Left ventricle myocardium inferior (tissue), 1 donor: Measurements from ENCODE around the gene RRP7A. TPM values are rescaled to one million over a fixed set of nuclear protein-coding genes. Genes with fewer than 3 reads are reported as not detected.
"Not testable (repeated sequence)": the region's sequence is repeated elsewhere in the genome, so short reads cannot be mapped to it uniquely, and the experiment has no call there.

ENCODE experiments used
- DNase-seq: peaks from one replicate; pipeline ENCODE4 v3.0.0-alpha.2; 2020
- H3K27ac ChIP-seq: fragments of 200-600 bp; replicated peaks from 2 replicates; pipeline ENCODE4 v1.8.0; 2021
- H3K27me3 ChIP-seq: fragments of 200-600 bp; 2 replicates; pipeline ENCODE4 v1.8.0; 2021; ENCODE audit warnings: low read depth
- H3K36me3 ChIP-seq: fragments of 200-600 bp; 2 replicates; pipeline ENCODE4 v1.8.0; 2021
- H3K4me1 ChIP-seq: fragments of 200-600 bp; 2 replicates; pipeline ENCODE4 v1.8.0; 2021
- H3K4me3 ChIP-seq: fragments of 200-600 bp; 2 replicates; pipeline ENCODE4 v1.8.0; 2021; ENCODE audit warnings: mild to moderate bottlenecking, moderate library complexity
- H3K9me3 ChIP-seq: fragments of 200-600 bp; replicated peaks from 2 replicates; pipeline ENCODE4 v1.8.0; 2021
- intact Hi-C: fragments of 100-400 bp; cut with micrococcal nuclease; formaldehyde crosslinking; loops from one replicate; pipeline ENCODE4 v1.11.0; 2022
- total RNA-seq: library from RNA; stranded (reverse); fragmentation: NEBNext Ultra II Directional; extraction: Animal tissue kit (Norgen Biotek cat#: 25700); gene quantifications from one replicate; pipeline ENCODE4 v1.2.1, GENCODE V29; 2021
- TF ChIP-seq, protein P1 (sequence below): fragments of 200-600 bp; IDR thresholded peaks from 2 replicates; pipeline ENCODE4 v1.8.0; 2021; ENCODE audit warnings: antibody characterized with exemption, mild to moderate bottlenecking, borderline replicate concordance
- donor health status: DM: no; HTN: yes; CAD: no; lungs with severe emphysema.

RRP7A gene
- total RNA-seq, 1 donor from 2014 or later: 15.8 TPM

DNA sequence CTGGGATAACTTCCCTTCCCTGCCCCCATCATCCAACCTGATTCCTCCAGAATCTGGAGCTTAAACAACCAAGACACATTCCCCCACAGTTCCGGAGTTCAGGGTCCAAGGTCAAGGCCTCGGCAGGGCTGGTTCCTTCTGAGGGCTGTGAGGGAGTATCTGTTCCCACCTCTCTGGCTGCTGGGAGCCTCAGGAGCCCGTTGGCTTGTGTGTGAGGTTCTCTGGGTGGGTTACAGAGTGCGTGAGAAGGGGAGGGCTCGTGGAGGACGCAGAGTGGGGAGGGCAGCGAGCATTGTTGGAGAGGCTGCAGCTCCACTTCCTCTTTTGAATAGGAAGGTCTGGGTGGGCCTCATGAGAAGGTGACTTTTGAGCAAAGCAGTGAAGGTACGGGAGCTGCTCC lies 42.7 kb upstream of the RRP7A start:
- no peak for DNase-seq
- peaks cover 13% of the 10 kb centered on the region for H3K36me3 ChIP-seq
- H3K4me3 ChIP-seq: no peak overlapping the region
- H3K27ac ChIP-seq: peak overlapping the region; percentile 21
- H3K27me3 ChIP-seq: no peaks in the 10 kb centered on the region
- TF ChIP-seq, protein P1, sequence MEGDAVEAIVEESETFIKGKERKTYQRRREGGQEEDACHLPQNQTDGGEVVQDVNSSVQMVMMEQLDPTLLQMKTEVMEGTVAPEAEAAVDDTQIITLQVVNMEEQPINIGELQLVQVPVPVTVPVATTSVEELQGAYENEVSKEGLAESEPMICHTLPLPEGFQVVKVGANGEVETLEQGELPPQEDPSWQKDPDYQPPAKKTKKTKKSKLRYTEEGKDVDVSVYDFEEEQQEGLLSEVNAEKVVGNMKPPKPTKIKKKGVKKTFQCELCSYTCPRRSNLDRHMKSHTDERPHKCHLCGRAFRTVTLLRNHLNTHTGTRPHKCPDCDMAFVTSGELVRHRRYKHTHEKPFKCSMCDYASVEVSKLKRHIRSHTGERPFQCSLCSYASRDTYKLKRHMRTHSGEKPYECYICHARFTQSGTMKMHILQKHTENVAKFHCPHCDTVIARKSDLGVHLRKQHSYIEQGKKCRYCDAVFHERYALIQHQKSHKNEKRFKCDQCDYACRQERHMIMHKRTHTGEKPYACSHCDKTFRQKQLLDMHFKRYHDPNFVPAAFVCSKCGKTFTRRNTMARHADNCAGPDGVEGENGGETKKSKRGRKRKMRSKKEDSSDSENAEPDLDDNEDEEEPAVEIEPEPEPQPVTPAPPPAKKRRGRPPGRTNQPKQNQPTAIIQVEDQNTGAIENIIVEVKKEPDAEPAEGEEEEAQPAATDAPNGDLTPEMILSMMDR: no peak
- H3K4me1 ChIP-seq: peaks cover 16% of the 10 kb centered on the region
- intact Hi-C loops: no loop called here
- H3K9me3 ChIP-seq: no peaks in the 10 kb centered on the region

DNA sequence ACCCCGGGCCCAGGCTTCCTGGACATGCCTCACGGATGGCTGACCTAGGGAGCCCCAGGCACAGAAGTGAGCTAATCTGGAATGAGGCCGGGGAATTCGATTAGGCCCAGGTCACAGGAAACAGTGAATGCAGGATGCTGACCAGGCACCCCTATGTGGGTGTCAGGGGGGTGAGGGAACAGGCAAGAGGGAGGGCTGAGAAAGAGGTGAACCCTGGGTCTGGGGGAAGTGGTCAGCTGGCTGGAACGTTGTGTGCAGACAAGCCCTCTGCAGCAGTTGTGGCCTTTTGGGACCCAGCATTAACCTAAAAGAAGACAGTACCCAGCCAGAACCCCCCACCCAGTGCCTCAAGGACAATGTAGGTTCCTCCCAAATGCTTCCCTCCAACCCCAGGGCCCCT lies 42.3 kb upstream of the RRP7A start:
- intact Hi-C loops: no loop called here
- Histone ChIP-seq H3K9me3 (no peaks in the 10 kb centered on the region), H3K4me3 (no peak overlapping the region), H3K27ac (peak overlapping the region; percentile 21), H3K4me1 (peaks cover 16% of the 10 kb centered on the region), H3K36me3 (peaks cover 13% of the 10 kb centered on the region), H3K27me3 (no peaks in the 10 kb centered on the region)
- no peak for DNase-seq
- TF ChIP-seq, protein P1: no peak

DNA sequence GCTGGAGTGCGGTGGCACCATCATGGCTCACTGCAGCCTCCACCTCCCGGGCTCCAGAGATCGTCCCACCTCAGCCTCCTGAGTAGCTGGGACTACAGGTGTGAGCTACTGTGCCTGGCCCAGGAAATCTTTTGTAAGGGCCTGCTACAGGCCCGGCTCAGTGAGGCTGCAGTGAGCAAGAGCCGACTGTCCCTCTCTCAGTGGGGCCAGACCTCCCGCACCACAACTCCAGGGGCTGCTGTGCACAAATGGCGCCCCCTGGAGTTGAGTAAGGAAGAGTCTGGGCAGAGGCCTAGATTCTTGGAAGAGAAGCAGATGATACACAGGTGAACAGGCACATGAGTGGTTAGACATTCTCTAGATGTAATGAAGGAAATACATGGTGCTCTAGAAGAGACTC lies 41.2 kb upstream of the RRP7A start:
- Histone ChIP-seq H3K27ac (no peak overlapping the region), H3K27me3 (no peaks in the 10 kb centered on the region), H3K4me3 (no peak overlapping the region), H3K36me3 (peaks cover 8% of the 10 kb centered on the region), H3K9me3 (no peaks in the 10 kb centered on the region), H3K4me1 (peaks cover 16% of the 10 kb centered on the region)
- TF ChIP-seq, protein P1: peak; percentile 59
- no peak for DNase-seq
- intact Hi-C loops: no loop called here

DNA sequence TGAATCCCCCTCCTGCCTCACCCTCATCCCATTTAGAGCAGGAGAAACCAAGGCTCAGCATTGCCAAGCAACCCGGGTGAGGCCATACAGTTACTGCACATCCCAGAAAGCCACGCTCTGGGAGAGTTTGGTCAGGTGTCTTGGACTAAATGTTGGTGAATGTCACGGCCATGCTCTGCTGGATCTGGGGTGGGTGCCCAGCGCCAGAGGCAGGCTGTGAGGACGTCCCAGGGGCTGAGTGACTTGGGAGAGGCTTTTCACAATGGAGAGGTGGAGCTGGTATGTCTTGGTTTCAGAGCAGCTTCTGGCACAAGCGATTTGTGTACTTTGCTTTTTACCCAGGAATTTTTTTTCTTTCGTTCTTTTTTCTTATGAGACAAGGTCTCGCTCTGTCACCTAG lies 40.8 kb upstream of the RRP7A start:
- TF ChIP-seq, protein P1: no peak
- intact Hi-C loops: no loop called here

DNA sequence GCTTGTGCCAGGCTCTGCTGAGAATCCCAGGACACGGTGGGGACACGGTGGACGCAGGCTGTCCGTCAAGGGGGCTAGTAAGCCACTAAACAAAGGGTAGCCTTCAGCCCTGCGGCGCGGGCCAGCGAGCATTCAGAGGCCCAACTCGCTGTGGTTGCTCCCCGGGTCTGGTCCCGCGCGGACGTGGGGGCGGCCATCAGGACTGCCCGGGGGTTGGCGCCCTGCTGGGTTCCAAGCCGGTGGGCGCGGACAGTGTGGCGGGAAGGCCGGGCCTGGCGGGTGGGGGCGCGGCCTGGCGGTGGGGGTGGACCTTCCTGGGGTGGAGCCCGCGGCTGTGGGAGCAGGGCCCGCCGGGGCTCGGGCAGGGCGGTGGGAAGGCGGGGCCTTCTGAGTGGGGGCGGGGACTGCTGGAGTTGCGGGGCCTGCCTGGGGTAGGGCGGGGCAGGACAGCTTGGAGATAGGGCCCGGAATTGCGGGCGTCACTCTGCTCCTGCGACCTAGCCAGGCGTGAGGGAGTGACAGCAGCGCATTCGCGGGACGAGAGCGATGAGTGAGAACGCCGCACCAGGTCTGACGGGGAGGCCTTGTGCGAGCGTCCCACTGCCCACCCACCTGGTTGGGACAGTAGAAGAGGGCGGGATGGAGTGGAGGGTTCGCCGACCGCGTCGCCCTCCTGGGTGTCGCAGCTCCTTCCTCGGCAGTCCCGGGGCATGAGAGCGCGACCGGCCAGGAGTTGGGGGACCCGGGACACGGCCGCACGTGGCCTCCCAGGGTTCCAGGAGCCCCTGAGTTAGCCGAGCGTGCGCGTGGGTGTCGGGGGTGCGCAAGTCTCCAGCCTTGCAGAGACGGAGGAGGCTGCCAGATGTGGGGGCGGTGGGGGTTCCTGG lies 34.1 kb upstream of the RRP7A start, which contains the start of gene SERHL2:
Gene SERHL2, plus strand, starts transcription at position 482 of the 887 bp plus-strand sequence. Its CDS starts 65 bp downstream, at position 547.
- peak; percentile 92 for DNase-seq
- Histone ChIP-seq H3K36me3 (no peaks in the 10 kb centered on the region), H3K9me3 (no peaks in the 10 kb centered on the region), H3K4me1 (peaks cover 15% of the 10 kb centered on the region), H3K4me3 (peak within 1 kb of the TSS; percentile 75), H3K27ac (peak within 1 kb of the TSS; percentile 63), H3K27me3 (peaks cover 7% of the 10 kb centered on the region)
- TF ChIP-seq, protein P1: no peak
- intact Hi-C loops: no loop called here

More for the DNA sequence above, 40.8 kb upstream of the RRP7A start:
- no peaks in the 10 kb centered on the region for H3K27me3 ChIP-seq
- H3K36me3 ChIP-seq: peaks cover 4% of the 10 kb centered on the region
- no peaks in the 10 kb centered on the region for H3K9me3 ChIP-seq
- no peak overlapping the region for H3K27ac ChIP-seq
- H3K4me1 ChIP-seq: peaks cover 16% of the 10 kb centered on the region
- no peak overlapping the region for H3K4me3 ChIP-seq
- no peak for DNase-seq

DNA sequence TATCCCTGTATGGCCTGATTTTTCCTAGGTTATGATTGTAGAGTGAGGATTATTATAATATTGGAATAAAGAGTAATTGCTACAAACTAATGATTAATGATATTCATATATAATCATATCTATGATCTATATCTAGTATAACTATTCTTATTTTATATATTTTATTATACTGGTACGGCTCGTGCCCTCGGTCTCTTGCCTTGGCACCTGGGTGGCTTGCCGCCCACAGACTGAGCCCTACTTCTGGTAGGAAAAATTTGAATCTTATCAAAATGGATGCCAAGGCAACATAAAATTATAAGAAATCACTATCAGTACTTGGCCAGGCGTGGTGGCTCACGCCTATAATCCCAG lies 32.7 kb upstream of the RRP7A start:
- DNase-seq, H3K27ac ChIP-seq, H3K27me3 ChIP-seq, H3K4me3 ChIP-seq, H3K36me3 ChIP-seq, H3K9me3 ChIP-seq, intact Hi-C loops: not testable (repeated sequence)
- peaks cover 15% of the 10 kb centered on the region for H3K4me1 ChIP-seq
